GM19455 (cell line): ENCODE measurements around the gene SUPT3H.

ENCODE experiments used
- ATAC-seq: cut with Tn5 transposase; IDR thresholded peaks from one replicate; pipeline ENCODE4 v1.9.1; 2021; ENCODE audit not compliant: unreplicated experiment

Gene SUPT3H

DNA sequence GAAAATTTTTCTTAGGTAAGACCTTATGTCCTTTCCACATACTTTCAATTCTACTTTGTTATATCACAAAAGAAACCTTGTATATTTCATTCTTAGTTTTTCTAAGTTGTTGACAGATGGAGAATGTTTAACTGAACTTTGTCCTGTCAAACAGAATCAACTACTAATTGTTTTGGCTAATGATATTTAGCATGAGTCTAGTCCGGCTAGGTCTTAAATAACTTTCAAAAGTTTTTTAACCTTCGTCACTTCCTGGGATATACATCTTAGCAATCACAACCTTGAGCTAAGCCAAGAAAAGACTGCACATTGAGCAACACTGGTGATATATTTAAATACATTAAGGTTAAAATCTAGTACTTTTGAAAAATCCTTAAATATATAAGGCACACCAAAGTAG, 112.5 kb downstream of the SUPT3H start:
- no peak for ATAC-seq

DNA sequence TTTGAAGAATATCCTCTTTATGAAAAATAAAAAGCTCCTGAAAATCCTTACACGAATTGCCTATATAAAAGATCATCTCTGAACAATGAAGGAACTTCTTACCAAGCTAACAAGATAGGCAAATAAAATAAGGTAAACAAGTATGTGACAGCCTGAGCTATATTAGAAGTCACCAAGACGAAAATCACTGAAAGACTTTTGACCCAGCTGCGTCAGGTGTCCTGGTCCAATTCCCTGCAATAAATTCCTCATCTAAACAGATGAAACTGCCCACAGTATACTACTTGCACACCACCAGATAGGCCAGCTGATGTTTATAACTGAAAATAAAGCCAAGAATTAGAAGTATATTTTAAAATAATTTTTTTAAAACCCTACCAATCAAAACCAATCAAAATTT, 117.0 kb downstream of the SUPT3H start:
- ATAC-seq: no peak

- ATAC-seq: no peak
These were observed 120.7 kb downstream of the SUPT3H start for GRCh38 chr6:45256697-45257695.

DNA sequence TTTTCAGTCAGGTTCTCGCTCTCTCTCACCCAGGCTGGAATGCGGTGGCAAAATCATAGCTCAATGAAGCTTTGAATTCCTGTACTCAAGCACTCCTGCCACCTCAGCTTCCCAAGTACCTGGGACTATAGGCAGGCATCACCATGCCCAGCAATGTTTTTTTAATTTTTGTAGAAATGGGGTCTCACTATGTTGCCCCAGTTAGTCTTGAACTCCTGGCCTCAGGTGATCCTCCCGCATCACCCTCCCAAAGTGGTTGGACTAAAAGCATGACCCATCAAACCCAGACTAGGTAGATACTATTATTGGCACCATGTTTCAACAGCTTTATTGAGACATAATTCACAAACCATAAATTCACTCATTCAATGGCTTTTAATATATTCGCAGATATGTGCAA, 122.3 kb downstream of the SUPT3H start:
- ATAC-seq: no peak

GRCh38 chr6:45254253-45254652, 123.5 kb downstream of the SUPT3H start:
- no peak for ATAC-seq

GRCh38 chr6:45253453-45253852, 124.3 kb downstream of the SUPT3H start:
- ATAC-seq: no peak

DNA sequence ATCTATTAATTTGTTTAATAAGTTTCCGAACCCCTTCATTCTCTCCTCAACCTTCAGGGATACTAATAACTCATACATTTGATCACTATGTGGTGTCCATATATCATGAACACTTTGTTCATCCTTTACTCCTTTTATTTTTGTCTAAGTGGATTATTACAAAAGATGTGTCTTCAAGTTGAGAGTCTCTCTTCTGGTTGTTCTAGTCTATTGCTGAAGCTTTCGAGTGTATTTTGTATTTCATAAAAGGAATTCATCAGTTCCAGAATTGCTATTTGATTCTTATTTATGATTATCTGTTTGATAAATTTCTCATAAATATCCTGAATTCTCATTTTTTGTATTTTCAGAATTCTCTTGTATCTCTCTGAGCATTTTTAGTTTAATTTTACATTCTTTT, 146.1 kb downstream of the SUPT3H start:
- ATAC-seq: no peak

DNA sequence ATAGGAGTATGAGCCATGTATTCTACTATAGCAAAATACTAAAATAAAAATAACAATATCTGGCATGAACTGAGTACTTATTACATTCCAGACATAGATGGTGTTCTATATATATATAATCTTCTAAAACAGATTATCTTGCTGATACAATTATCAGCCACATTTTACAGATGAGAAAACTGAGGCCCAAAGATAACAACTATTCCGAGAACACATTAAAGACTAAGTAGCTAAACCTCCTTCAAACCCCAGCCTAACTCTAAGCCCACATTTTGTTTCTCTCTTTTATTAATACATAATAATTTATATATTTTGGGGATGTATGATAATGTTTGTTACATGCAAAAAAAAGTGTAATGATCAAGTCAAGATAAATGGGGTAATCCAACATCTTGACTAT, 148.3 kb downstream of the SUPT3H start:
- no peak for ATAC-seq

- no peak for ATAC-seq
These were observed 151.7 kb downstream of the SUPT3H start for GRCh38 chr6:45226081-45226480.

- no peak for ATAC-seq
These were observed 155.4 kb downstream of the SUPT3H start for GRCh38 chr6:45222380-45222779.

DNA sequence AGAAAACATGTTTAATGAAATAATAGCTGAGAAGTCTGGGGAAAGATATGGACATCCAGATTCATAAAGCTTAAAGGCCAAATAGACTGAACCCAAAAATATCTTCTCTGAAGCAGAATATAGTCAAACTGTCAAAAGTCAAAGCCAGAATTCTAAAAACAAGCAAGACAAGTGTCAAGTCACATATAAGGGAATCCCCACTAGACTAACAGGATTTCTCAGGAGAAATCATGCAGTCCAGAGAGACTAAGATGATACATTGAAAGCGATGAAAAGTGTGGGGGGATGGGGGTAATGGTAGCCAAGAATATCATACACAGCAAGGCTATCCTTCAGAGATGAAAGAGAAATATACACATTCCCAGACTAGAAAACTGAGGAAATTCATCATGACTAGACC, 162.0 kb downstream of the SUPT3H start:
- no peak for ATAC-seq

GRCh38 chr6:45212976-45213375, 164.8 kb downstream of the SUPT3H start:
- no peak for ATAC-seq

DNA sequence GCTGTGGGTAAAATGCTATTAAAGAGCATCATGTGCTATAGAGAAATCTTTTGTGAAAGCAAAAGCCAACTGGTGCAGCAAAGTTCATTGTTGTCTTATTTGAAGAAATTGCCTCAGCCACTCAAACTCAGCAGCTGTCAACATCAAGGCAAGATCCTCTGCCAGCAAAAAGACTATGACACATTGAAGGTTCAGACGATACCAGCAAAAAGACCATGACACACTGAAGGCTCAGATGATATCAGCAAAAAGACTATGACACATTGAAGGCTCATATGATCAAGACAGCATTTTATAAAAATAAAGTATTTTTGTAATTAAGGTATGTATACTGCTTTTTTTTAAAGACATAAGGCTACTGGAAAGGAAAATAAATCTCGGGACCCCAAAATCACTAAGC, 168.0 kb downstream of the SUPT3H start:
- no peak for ATAC-seq

GRCh38 chr6:45206793-45207492, 170.8 kb downstream of the SUPT3H start:
- ATAC-seq: no peak

- ATAC-seq: no peak
These were observed 176.2 kb downstream of the SUPT3H start for GRCh38 chr6:45201484-45201883.

DNA sequence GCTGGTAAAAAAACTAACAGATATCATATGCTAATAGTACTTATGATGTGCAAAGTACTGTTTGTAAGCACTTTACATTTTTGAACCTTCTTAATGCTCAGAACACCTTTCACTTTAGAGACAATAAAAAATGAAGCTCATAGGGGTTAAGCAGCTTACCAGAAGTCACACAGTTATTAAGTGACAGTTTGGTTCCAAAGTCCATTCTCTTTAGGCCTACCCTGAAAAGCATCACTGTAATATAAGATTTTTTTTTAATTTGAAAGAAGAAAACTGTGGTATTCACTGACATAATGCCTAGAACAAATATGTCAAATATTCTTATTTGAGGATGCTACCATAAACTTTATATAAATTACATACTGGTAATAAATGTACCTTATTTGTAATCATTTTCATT, 177.2 kb downstream of the SUPT3H start:
- ATAC-seq: no peak

GRCh38 chr6:45199554-45199953, 178.2 kb downstream of the SUPT3H start:
- no peak for ATAC-seq

DNA sequence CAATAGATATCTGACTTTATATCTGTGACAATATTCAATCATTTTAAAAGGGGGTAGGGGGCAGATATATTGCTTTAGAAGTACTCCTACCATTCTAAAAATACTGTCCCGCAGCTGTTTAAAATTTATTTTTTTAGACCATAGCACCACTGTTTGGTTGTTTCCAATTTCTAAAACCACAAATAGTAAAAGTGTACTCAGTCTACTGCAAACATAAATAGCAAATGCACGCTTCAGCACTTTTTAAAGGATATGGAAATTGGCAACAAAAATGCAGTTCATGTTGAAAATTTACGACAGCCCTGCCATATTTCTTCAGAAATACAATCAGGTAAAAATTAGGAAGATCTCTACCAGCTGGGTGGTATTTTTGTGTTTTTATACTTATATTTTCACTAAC, 181.6 kb downstream of the SUPT3H start:
- ATAC-seq: no peak

DNA sequence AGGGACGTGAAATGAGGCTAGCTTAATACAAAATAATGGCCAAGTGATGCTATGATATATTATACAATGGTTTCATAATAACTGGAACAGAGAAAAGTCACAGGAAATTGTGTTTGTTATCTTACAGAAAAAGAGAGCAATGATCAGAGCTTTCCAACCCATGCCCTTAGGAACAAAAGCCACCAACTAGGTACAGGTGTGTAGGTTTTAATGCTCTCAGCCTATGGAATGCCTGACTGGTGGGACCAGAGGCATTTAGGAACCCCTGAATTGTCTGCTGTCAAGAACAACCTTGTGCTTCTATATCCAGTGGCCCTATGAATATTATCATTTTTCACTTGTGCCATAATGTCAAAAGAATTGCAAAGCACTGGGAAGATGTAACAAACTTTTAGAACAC, 182.6 kb downstream of the SUPT3H start:
- ATAC-seq: no peak

DNA sequence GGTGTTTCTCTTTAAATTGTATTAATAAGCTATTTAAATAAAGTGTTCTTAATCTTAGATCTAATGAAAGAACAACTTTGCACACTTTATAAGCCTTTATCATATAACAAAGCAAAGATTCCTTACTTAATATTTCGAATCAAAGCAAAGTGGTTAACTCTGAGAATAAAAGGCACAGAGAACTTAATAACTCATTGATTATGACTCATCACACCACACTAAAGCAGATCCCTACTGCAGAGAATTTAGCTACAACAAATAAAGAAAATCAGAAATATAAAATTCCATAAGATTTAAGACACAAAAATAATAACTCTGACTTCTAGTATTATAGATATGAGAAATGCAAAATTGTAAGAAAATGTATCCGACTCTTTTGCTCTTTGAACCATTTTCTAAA, 185.2 kb downstream of the SUPT3H start:
- ATAC-seq: no peak

DNA sequence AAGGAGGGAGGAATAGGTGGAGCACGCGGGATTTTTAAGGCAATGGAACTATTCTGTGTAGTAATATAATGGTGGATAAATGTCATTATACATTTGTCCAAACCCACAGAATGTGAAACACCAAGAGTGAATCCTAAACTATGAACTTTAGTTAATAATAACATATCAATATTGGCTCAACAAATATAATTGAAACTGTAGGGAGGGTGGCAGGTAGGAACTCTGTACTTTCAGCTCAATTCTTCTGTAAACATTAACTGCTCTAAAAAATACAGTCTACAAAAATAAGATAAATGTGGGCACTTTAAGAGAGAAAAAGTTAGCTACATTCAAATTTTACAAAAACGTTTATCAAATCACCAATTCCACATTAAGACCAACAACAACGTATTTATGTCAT, 186.3 kb downstream of the SUPT3H start:
- no peak for ATAC-seq

DNA sequence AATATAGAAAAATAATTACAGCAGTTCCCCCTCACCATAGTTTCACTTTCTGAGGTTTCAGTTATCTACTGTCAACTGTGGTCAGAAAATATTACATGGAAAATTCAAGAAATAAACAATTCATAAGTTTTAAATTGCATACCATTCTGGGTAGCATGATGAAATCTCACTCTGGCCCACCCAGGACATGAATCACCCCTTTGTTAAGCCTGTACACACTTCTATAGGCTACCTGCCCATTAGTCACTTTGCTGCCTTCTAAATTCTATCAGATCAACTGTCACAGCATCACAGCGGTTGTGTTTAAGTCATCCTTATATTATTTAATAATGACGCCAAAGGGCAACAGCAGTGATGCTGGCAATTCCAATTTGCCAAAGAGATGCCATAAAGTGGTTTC, 189.9 kb downstream of the SUPT3H start:
- ATAC-seq: no peak
